ENCODE results near the gene SLC19A1.
"Not testable (repeated sequence)": the region's sequence is repeated elsewhere in the genome, so short reads cannot be mapped to it uniquely, and the experiment has no call there.

SLC19A1 gene

GRCh38 chr21:45507523-45507875 is 34.7 kb downstream of the SLC19A1 start:
- Histone ChIP-seq H3K36me3 (ENCODE audit: insufficient read depth, low read length) (no peaks in the 10 kb centered on the region), H3K27me3 (ENCODE audit: insufficient read depth, low read length) (no peaks in the 10 kb centered on the region), H3K4me3 (ENCODE audit: low read length) (no peak overlapping the region), H3K9me3 (ENCODE audit: low read length) (peaks cover 1% of the 10 kb centered on the region), H2AFZ (ENCODE audit: low read depth, low read length) (no peak overlapping the region), H3K4me1 (ENCODE audit: insufficient read depth, low read length) (no peaks in the 10 kb centered on the region)

- no peak overlapping the region for H2AFZ ChIP-seq (ENCODE audit: low read depth, low read length)
- peaks cover 2% of the 10 kb centered on the region for H3K9me3 ChIP-seq (ENCODE audit: low read length)
- H3K36me3 ChIP-seq (ENCODE audit: insufficient read depth, low read length), result no peaks in the 10 kb centered on the region
- no peaks in the 10 kb centered on the region for H3K27me3 ChIP-seq (ENCODE audit: insufficient read depth, low read length)
- no peaks in the 10 kb centered on the region for H3K4me1 ChIP-seq (ENCODE audit: insufficient read depth, low read length)
- no peak overlapping the region for H3K4me3 ChIP-seq (ENCODE audit: low read length)
Observed at GRCh38 chr21:45506836-45507522, 35.3 kb downstream of the SLC19A1 start.

GRCh38 chr21:45506241-45506817 is 35.9 kb downstream of the SLC19A1 start:
- no peaks in the 10 kb centered on the region for H3K36me3 ChIP-seq (ENCODE audit: insufficient read depth, low read length)
- no peaks in the 10 kb centered on the region for H3K27me3 ChIP-seq (ENCODE audit: insufficient read depth, low read length)
- no peak overlapping the region for H2AFZ ChIP-seq (ENCODE audit: low read depth, low read length)
- peaks cover 2% of the 10 kb centered on the region for H3K9me3 ChIP-seq (ENCODE audit: low read length)
- no peaks in the 10 kb centered on the region for H3K4me1 ChIP-seq (ENCODE audit: insufficient read depth, low read length)
- no peak overlapping the region for H3K4me3 ChIP-seq (ENCODE audit: low read length)

GRCh38 chr21:45505416-45506021 is 36.7 kb downstream of the SLC19A1 start:
- Histone ChIP-seq H3K4me3 (ENCODE audit: low read length) (no peak overlapping the region), H3K36me3 (ENCODE audit: insufficient read depth, low read length) (no peaks in the 10 kb centered on the region), H3K9me3 (ENCODE audit: low read length) (peaks cover 2% of the 10 kb centered on the region)

GRCh38 chr21:45504516-45505415 is 37.5 kb downstream of the SLC19A1 start:
- Histone ChIP-seq H3K4me3 (ENCODE audit: low read length) (no peak overlapping the region), H2AFZ (ENCODE audit: low read depth, low read length) (no peak overlapping the region), H3K4me1 (ENCODE audit: insufficient read depth, low read length) (no peaks in the 10 kb centered on the region), H3K9me3 (ENCODE audit: low read length) (peaks cover 2% of the 10 kb centered on the region), H3K27me3 (ENCODE audit: insufficient read depth, low read length) (no peaks in the 10 kb centered on the region), H3K36me3 (ENCODE audit: insufficient read depth, low read length) (no peaks in the 10 kb centered on the region)

More at GRCh38 chr21:45505416-45506021, 36.7 kb downstream of the SLC19A1 start:
- Histone ChIP-seq H3K27me3 (ENCODE audit: insufficient read depth, low read length) (no peaks in the 10 kb centered on the region), H3K4me1 (ENCODE audit: insufficient read depth, low read length) (no peaks in the 10 kb centered on the region), H2AFZ (ENCODE audit: low read depth, low read length) (no peak overlapping the region)

GRCh38 chr21:45504021-45504515 is 38.2 kb downstream of the SLC19A1 start:
- H3K36me3 ChIP-seq (ENCODE audit: insufficient read depth, low read length), result no peaks in the 10 kb centered on the region
- H2AFZ ChIP-seq (ENCODE audit: low read depth, low read length), result no peak overlapping the region
- H3K9me3 ChIP-seq (ENCODE audit: low read length), result peaks cover 2% of the 10 kb centered on the region
- no peaks in the 10 kb centered on the region for H3K27me3 ChIP-seq (ENCODE audit: insufficient read depth, low read length)
- H3K4me3 ChIP-seq (ENCODE audit: low read length), result no peak overlapping the region
- no peaks in the 10 kb centered on the region for H3K4me1 ChIP-seq (ENCODE audit: insufficient read depth, low read length)

- not testable (repeated sequence) for H3K27me3 ChIP-seq (ENCODE audit: insufficient read depth, low read length); H3K36me3 ChIP-seq (ENCODE audit: insufficient read depth, low read length); H3K9me3 ChIP-seq (ENCODE audit: low read length); H3K4me3 ChIP-seq (ENCODE audit: low read length); H2AFZ ChIP-seq (ENCODE audit: low read depth, low read length); H3K4me1 ChIP-seq (ENCODE audit: insufficient read depth, low read length)
Observed at GRCh38 chr21:45503226-45503625, 39.0 kb downstream of the SLC19A1 start.

GRCh38 chr21:45502600-45502999 is 39.6 kb downstream of the SLC19A1 start:
- Histone ChIP-seq H3K4me1 (ENCODE audit: insufficient read depth, low read length) (no peaks in the 10 kb centered on the region), H3K36me3 (ENCODE audit: insufficient read depth, low read length) (no peaks in the 10 kb centered on the region), H3K9me3 (ENCODE audit: low read length) (peaks cover 2% of the 10 kb centered on the region), H3K4me3 (ENCODE audit: low read length) (no peak overlapping the region), H3K27me3 (ENCODE audit: insufficient read depth, low read length) (no peaks in the 10 kb centered on the region), H2AFZ (ENCODE audit: low read depth, low read length) (no peak overlapping the region)

- Histone ChIP-seq H3K36me3 (ENCODE audit: insufficient read depth, low read length) (no peaks in the 10 kb centered on the region), H2AFZ (ENCODE audit: low read depth, low read length) (no peak overlapping the region), H3K4me1 (ENCODE audit: insufficient read depth, low read length) (no peaks in the 10 kb centered on the region), H3K27me3 (ENCODE audit: insufficient read depth, low read length) (no peaks in the 10 kb centered on the region), H3K4me3 (ENCODE audit: low read length) (no peak overlapping the region), H3K9me3 (ENCODE audit: low read length) (peaks cover 2% of the 10 kb centered on the region)
Observed at GRCh38 chr21:45502006-45502345, 40.3 kb downstream of the SLC19A1 start.

- H3K36me3 ChIP-seq (ENCODE audit: insufficient read depth, low read length); H3K4me3 ChIP-seq (ENCODE audit: low read length); H3K9me3 ChIP-seq (ENCODE audit: low read length); H3K4me1 ChIP-seq (ENCODE audit: insufficient read depth, low read length); H2AFZ ChIP-seq (ENCODE audit: low read depth, low read length); H3K27me3 ChIP-seq (ENCODE audit: insufficient read depth, low read length): not testable (repeated sequence)
Observed at GRCh38 chr21:45501081-45502005, 40.9 kb downstream of the SLC19A1 start.

- Histone ChIP-seq H3K9me3 (ENCODE audit: low read length) (peaks cover 2% of the 10 kb centered on the region), H3K4me1 (ENCODE audit: insufficient read depth, low read length) (no peaks in the 10 kb centered on the region), H3K36me3 (ENCODE audit: insufficient read depth, low read length) (no peaks in the 10 kb centered on the region), H2AFZ (ENCODE audit: low read depth, low read length) (no peak overlapping the region), H3K27me3 (ENCODE audit: insufficient read depth, low read length) (no peaks in the 10 kb centered on the region), H3K4me3 (ENCODE audit: low read length) (no peak overlapping the region)
Observed at GRCh38 chr21:45499970-45500577, 42.2 kb downstream of the SLC19A1 start.

GRCh38 chr21:45499201-45499750 is 43.0 kb downstream of the SLC19A1 start:
- no peaks in the 10 kb centered on the region for H3K4me1 ChIP-seq (ENCODE audit: insufficient read depth, low read length)
- no peak overlapping the region for H3K4me3 ChIP-seq (ENCODE audit: low read length)
- peaks cover 2% of the 10 kb centered on the region for H3K9me3 ChIP-seq (ENCODE audit: low read length)
- H2AFZ ChIP-seq (ENCODE audit: low read depth, low read length), result no peak overlapping the region
- no peaks in the 10 kb centered on the region for H3K27me3 ChIP-seq (ENCODE audit: insufficient read depth, low read length)
- H3K36me3 ChIP-seq (ENCODE audit: insufficient read depth, low read length), result no peaks in the 10 kb centered on the region

Data from neuron (in vitro differentiated cells).